Panc1 (cell line): ENCODE data around the gene PPP1R18. TPM values are rescaled to one million over a fixed set of nuclear protein-coding genes. Genes with fewer than 3 reads are reported as not detected.

Experiments
- ATAC-seq: fragments of 200-7000 bp; cut with Tn5 transposase; 2 replicates; pipeline ENCODE4 v1.9.1; 2020; ENCODE audit warnings: mild to moderate bottlenecking, moderate library complexity
- BruUV-seq: library from RNA; stranded (reverse); fragments of 400-500 nt; replicated peaks from 2 replicates; lab custom pipeline; 2021; lab: Mats Ljungman, UMichigan
- CTCF ChIA-PET: fragments of 300-600 bp; sonication (Branson Sonifier 250); formaldehyde crosslinking; loops from one replicate; lab custom pipeline; 2022; ENCODE audit warnings: antibody characterized with exemption; lab: Charles Lee
- POLR2A ChIA-PET: fragments of 300-600 bp; sonication (Branson Sonifier 250); formaldehyde crosslinking; loops from one replicate; lab custom pipeline; 2022; ENCODE audit warnings: antibody characterized with exemption; lab: Charles Lee
- DNase-seq: peaks from one replicate; pipeline ENCODE4 v3.0.0-alpha.2; 2010; ENCODE audit warnings: low read depth, low spot score
- H3K27ac ChIP-seq: 2 replicates; pipeline ENCODE4 v1.5.1; 2011; ENCODE audit warnings: mild to moderate bottlenecking, low read length, inconsistent platforms
- H3K27me3 ChIP-seq: fragments of 200-500 bp; sonication (Bioruptor generic); 2 replicates; pipeline ENCODE4 v1.6.0; 2014; ENCODE audit warnings: low read length, inconsistent platforms; ENCODE audit not compliant: control insufficient read depth, insufficient read depth
- H3K36me3 ChIP-seq: fragments of 200-500 bp; sonication (Bioruptor generic); 2 replicates; pipeline ENCODE4 v1.5.1; 2014; ENCODE audit warnings: inconsistent platforms, mild to moderate bottlenecking, low read length, moderate library complexity; ENCODE audit not compliant: control insufficient read depth, insufficient read depth
- H3K4me1 ChIP-seq: 2 replicates; pipeline ENCODE4 v1.5.1; 2011; ENCODE audit warnings: inconsistent platforms, mild to moderate bottlenecking, low read length, moderate library complexity; ENCODE audit not compliant: control insufficient read depth, insufficient read depth
- H3K4me3 ChIP-seq, 2 experiments: 2 replicates each; pipeline ENCODE4 v1.5.1; 2011 to 2012; ENCODE audit warnings: low read depth in 2 of 2, low read length in 2 of 2, mild to moderate bottlenecking in 2 of 2, inconsistent platforms in 1 of 2, moderate library complexity in 1 of 2
- H3K9me3 ChIP-seq: fragments of 200-500 bp; sonication (Bioruptor generic); 2 replicates; pipeline ENCODE4 v1.5.1; 2014; ENCODE audit warnings: low read depth, mild to moderate bottlenecking, inconsistent platforms, low read length, moderate library complexity; ENCODE audit not compliant: control insufficient read depth, insufficient read depth
- POLR2AphosphoS5 ChIP-seq: IDR thresholded peaks from 2 replicates; pipeline ENCODE4 v1.6.1; 2012; ENCODE audit warnings: mild to moderate bottlenecking, low read depth, low read length, moderate library complexity
- SIN3A ChIP-seq: IDR thresholded peaks from 2 replicates; pipeline ENCODE4 v1.6.1; 2012; ENCODE audit warnings: low read depth, mild to moderate bottlenecking, low read length, moderate library complexity, borderline replicate concordance; ENCODE audit not compliant: insufficient read depth
- TCF7L2 ChIP-seq: IDR thresholded peaks from 2 replicates; pipeline ENCODE4 v1.6.1; 2011; ENCODE audit warnings: mild to moderate bottlenecking, low read depth, low read length, inconsistent platforms
- in situ Hi-C: cut with HindIII; loops from 2 replicates; pipeline ENCODE4 v1.10.0; 2016; ENCODE audit warnings: low sequenced_read_pairs, low pct_unique_long_range_greater_than_20kb
- intact Hi-C: fragments of 100-400 bp; cut with micrococcal nuclease; formaldehyde crosslinking; loops from one replicate; pipeline ENCODE4 v1.10.0; 2022; ENCODE audit not compliant: unreplicated experiment
- total RNA-seq: library from RNA; stranded (reverse); gene quantifications from one replicate; pipeline ENCODE4 v1.2.1, GENCODE V29; 2021; ENCODE audit not compliant: unreplicated experiment
- TF ChIP-seq, protein P1 (sequence below), 2 experiments: IDR thresholded peaks; 2 replicates each; pipeline ENCODE4 v1.6.1; 2011 to 2012; ENCODE audit warnings: low read depth in 2 of 2, control low read depth in 1 of 2, low read length in 1 of 2, mild to moderate bottlenecking in 1 of 2, moderate library complexity in 1 of 2; ENCODE audit not compliant: insufficient read depth in 1 of 2
- TF ChIP-seq, protein P2 (sequence below): fragments of 450-650 bp; IDR thresholded peaks from 2 replicates; pipeline ENCODE4 v1.5.1; 2017; ENCODE audit warnings: mild to moderate bottlenecking

Gene PPP1R18
- total RNA-seq, 1 experiment from 2014 or later = 55.3 TPM

DNA sequence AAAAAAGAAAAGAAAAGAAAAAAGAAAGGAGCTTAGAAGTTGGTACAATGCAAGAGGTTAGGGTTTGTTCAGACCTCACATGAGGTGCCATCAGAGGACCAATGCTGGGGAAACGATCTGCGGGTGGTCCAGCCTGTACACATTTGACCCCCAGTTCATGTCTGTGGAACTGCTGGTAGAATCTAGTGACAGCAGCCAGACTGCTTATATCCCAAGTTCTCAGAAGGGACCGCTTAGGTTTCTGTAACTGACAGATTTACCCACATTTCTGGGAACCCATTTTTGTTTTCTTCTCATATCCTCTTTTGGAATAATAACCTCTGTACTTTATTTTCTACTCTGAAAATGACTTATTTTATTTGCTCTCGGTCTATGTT lies 4.7 kb downstream of the PPP1R18 start:
- Histone ChIP-seq H3K36me3 (no peaks in the 10 kb centered on the region), H3K4me3 (peak overlapping the region; percentile 85 to 96), H3K27me3 (no peaks in the 10 kb centered on the region), H3K27ac (peak overlapping the region; percentile 96), H3K9me3 (no peaks in the 10 kb centered on the region), H3K4me1 (peaks cover 30% of the 10 kb centered on the region)
- TF ChIP-seq, protein P1, sequence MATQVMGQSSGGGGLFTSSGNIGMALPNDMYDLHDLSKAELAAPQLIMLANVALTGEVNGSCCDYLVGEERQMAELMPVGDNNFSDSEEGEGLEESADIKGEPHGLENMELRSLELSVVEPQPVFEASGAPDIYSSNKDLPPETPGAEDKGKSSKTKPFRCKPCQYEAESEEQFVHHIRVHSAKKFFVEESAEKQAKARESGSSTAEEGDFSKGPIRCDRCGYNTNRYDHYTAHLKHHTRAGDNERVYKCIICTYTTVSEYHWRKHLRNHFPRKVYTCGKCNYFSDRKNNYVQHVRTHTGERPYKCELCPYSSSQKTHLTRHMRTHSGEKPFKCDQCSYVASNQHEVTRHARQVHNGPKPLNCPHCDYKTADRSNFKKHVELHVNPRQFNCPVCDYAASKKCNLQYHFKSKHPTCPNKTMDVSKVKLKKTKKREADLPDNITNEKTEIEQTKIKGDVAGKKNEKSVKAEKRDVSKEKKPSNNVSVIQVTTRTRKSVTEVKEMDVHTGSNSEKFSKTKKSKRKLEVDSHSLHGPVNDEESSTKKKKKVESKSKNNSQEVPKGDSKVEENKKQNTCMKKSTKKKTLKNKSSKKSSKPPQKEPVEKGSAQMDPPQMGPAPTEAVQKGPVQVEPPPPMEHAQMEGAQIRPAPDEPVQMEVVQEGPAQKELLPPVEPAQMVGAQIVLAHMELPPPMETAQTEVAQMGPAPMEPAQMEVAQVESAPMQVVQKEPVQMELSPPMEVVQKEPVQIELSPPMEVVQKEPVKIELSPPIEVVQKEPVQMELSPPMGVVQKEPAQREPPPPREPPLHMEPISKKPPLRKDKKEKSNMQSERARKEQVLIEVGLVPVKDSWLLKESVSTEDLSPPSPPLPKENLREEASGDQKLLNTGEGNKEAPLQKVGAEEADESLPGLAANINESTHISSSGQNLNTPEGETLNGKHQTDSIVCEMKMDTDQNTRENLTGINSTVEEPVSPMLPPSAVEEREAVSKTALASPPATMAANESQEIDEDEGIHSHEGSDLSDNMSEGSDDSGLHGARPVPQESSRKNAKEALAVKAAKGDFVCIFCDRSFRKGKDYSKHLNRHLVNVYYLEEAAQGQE (IDR thresholded peaks at IDR 0.05; ENCODE audit: insufficient read depth in 1 of 2, low read depth in 2 of 2, low read length in 1 of 2) = no peak
- TF ChIP-seq, protein P2, sequence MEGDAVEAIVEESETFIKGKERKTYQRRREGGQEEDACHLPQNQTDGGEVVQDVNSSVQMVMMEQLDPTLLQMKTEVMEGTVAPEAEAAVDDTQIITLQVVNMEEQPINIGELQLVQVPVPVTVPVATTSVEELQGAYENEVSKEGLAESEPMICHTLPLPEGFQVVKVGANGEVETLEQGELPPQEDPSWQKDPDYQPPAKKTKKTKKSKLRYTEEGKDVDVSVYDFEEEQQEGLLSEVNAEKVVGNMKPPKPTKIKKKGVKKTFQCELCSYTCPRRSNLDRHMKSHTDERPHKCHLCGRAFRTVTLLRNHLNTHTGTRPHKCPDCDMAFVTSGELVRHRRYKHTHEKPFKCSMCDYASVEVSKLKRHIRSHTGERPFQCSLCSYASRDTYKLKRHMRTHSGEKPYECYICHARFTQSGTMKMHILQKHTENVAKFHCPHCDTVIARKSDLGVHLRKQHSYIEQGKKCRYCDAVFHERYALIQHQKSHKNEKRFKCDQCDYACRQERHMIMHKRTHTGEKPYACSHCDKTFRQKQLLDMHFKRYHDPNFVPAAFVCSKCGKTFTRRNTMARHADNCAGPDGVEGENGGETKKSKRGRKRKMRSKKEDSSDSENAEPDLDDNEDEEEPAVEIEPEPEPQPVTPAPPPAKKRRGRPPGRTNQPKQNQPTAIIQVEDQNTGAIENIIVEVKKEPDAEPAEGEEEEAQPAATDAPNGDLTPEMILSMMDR = no peak
- TF ChIP-seq POLR2AphosphoS5 (no peak), TCF7L2 (no peak), SIN3A (no peak)
- CTCF ChIA-PET = interaction anchor here (0.6 to 1.3 kb wide), 3 partner anchors 20 to 49 kb away, joined by 3 to 4 read pairs (median 3); no protein-coding TSS in a partner anchor
- ATAC-seq = no peak
- POLR2A ChIA-PET = interaction anchor here (0.6 to 1.0 kb wide), 3 partner anchors 10 to 51 kb away, joined by 3 to 10 read pairs (median 5); no protein-coding TSS in a partner anchor
- DNase-seq = no peak
- in situ Hi-C loops (no loop called here), intact Hi-C loops (loop anchor here (1.0 to 5.0 kb wide), 3 partner anchors 41 to 406 kb away; no protein-coding TSS in a partner anchor)
- BruUV-seq = no TSS peak

DNA sequence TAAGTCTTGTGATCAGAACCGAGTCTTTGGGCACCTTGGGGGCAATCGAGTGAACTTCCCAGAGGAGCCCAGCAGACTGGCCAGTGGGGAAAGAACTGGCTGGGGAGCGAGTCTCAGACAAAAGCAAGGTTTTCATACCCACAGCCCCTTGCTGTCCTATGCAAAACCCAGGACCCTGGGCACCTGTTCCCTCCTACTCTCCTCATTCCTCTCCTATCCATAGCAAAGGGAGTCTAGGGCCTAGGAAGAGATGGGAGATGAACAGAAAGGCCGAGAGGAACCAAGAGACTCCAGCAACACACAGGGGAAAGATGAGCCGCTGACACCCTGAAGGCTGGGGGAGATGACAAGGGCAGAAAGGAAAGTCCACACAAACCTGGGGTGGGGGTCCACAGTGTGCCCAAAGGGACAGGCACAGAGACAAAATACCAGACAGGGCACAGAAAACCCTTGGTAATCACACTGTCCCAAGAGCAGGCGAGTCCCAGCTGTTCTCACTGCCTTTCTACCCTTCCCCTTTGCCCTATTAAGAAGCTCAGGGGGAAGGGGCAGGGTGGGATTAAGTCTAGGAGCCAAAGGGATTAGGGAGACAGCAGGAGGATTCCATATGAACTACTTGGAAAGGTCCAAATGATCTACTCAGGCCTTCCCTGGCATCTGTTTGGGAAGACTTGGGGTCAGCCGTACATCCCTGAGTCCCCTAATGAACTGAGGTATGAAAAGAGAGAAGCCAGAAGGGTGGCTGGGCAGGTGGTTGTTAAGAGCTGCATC lies 6.5 kb downstream of the PPP1R18 start:
- peaks cover 20% of the 10 kb centered on the region for H3K4me1 ChIP-seq
- H3K27me3 ChIP-seq = no peaks in the 10 kb centered on the region
- ATAC-seq = peak; percentile 8; the same call in 1 of the 2 replicates
- TF ChIP-seq TCF7L2 (no peak), SIN3A (no peak), POLR2AphosphoS5 (no peak)
- TF ChIP-seq, protein P1 (IDR thresholded peaks at IDR 0.05; ENCODE audit: insufficient read depth in 1 of 2, low read depth in 2 of 2, low read length in 1 of 2) = no peak
- TF ChIP-seq, protein P2 = no peak
- ChIA-PET CTCF (interaction anchor here (0.6 to 1.3 kb wide), 5 partner anchors 8 to 51 kb away, joined by 3 to 11 read pairs (median 5); no protein-coding TSS in a partner anchor), POLR2A (interaction anchor here (0.7 kb wide), 1 partner anchor 58 kb away, joined by 12 read pairs; no protein-coding TSS in a partner anchor)
- no peaks in the 10 kb centered on the region for H3K9me3 ChIP-seq
- no peak for DNase-seq
- in situ Hi-C loops = no loop called here
- 0 out of 2 replicates have a peak, but pooled peaks cover 2% of the 10 kb centered on the region for H3K36me3 ChIP-seq
- H3K27ac ChIP-seq = peak overlapping the region; percentile 64
- no TSS peak for BruUV-seq
- intact Hi-C loops = loop anchor here (2.0 to 5.0 kb wide), 3 partner anchors 51 to 407 kb away; no protein-coding TSS in a partner anchor
- peak overlapping the region; percentile 1 to 45; a peak in 3 of 4 replicates for H3K4me3 ChIP-seq
